NCI-H82 treated with DMSO at 0.1 percent for 48 hours (cell line): ENCODE measurements around the gene LRP1-AS.
"Not testable (repeated sequence)": the region's sequence is repeated elsewhere in the genome, so short reads cannot be mapped to it uniquely, and the experiment has no call there.

Experiments
- DNase-seq: peaks from one replicate; lab custom pipeline; 2025; ENCODE audit not compliant: unreplicated experiment; lab: John Stamatoyannopoulos, UW

LRP1-AS gene

GRCh38 chr12:57124261-57124877 lies 23.1 kb downstream of the LRP1-AS start:
- DNase-seq: peak; percentile 70

- DNase-seq: no peak
Measured at GRCh38 chr12:57123813-57124212, 23.6 kb downstream of the LRP1-AS start.

GRCh38 chr12:57120718-57121117 lies 26.7 kb downstream of the LRP1-AS start:
- not testable (repeated sequence) for DNase-seq

- DNase-seq: no peak
Measured at GRCh38 chr12:57119294-57120085, 27.9 kb downstream of the LRP1-AS start.

- no peak for DNase-seq
Measured at GRCh38 chr12:57118711-57119271, 28.6 kb downstream of the LRP1-AS start.

- DNase-seq: no peak
Measured at GRCh38 chr12:57116580-57117281, 30.7 kb downstream of the LRP1-AS start.

GRCh38 chr12:57112492-57113294 lies 34.7 kb downstream of the LRP1-AS start:
- no peak for DNase-seq

- no peak for DNase-seq
Measured at GRCh38 chr12:57111031-57111734, 36.2 kb downstream of the LRP1-AS start, which contains the start of gene STAT6. Gene STAT6, minus strand, starts transcription at chr12:57111362. Its CDS starts 3,084 bp downstream, at chr12:57108278.

GRCh38 chr12:57110104-57111030 lies 37.1 kb downstream of the LRP1-AS start:
- DNase-seq: no peak

GRCh38 chr12:57109207-57110103 lies 38.0 kb downstream of the LRP1-AS start:
- DNase-seq: no peak

- no peak for DNase-seq
Measured at GRCh38 chr12:57107456-57108155, 39.8 kb downstream of the LRP1-AS start.

- DNase-seq: no peak
Measured at GRCh38 chr12:57106021-57106708, 41.3 kb downstream of the LRP1-AS start.

GRCh38 chr12:57105011-57105753 lies 42.2 kb downstream of the LRP1-AS start:
- no peak for DNase-seq

GRCh38 chr12:57104292-57104910 lies 43.0 kb downstream of the LRP1-AS start:
- DNase-seq: no peak

- no peak for DNase-seq
Measured at GRCh38 chr12:57103856-57104255, 43.6 kb downstream of the LRP1-AS start.
